ENCODE results near the gene MRFAP1L1.
"Not testable (repeated sequence)": the region's sequence is repeated elsewhere in the genome, so short reads cannot be mapped to it uniquely, and the experiment has no call there.

The MRFAP1L1 gene

GRCh38 chr4:6709230-6710114, at the start of gene MRFAP1L1:
Gene MRFAP1L1, minus strand, starts transcription at chr4:6709865. Its CDS starts 236 bp downstream, at chr4:6709629.
- peak; percentile 92 to 96 (median 95) for DNase-seq

- DNase-seq: no peak
These were observed 49.1 kb upstream of the MRFAP1L1 start for GRCh38 chr4:6758728-6759127.

- not testable (repeated sequence) for DNase-seq
These were observed 46.7 kb upstream of the MRFAP1L1 start for GRCh38 chr4:6756345-6756744.

GRCh38 chr4:6755088-6755753, 45.6 kb upstream of the MRFAP1L1 start:
- no peak for DNase-seq

- DNase-seq: no peak
These were observed 44.9 kb upstream of the MRFAP1L1 start for GRCh38 chr4:6754481-6755087.

- DNase-seq: no peak
These were observed 44.2 kb upstream of the MRFAP1L1 start for GRCh38 chr4:6753891-6754290.

GRCh38 chr4:6753103-6753560, 43.5 kb upstream of the MRFAP1L1 start:
- no peak for DNase-seq

- DNase-seq: no peak
These were observed 42.8 kb upstream of the MRFAP1L1 start for GRCh38 chr4:6752486-6752829.

- no peak for DNase-seq
These were observed 42.2 kb upstream of the MRFAP1L1 start for GRCh38 chr4:6751611-6752485.

- DNase-seq: no peak
These were observed 40.9 kb upstream of the MRFAP1L1 start for GRCh38 chr4:6750286-6751221.

GRCh38 chr4:6749340-6750171, 39.9 kb upstream of the MRFAP1L1 start:
- no peak for DNase-seq

GRCh38 chr4:6748286-6748685, 38.6 kb upstream of the MRFAP1L1 start:
- no peak for DNase-seq

GRCh38 chr4:6747294-6748051, 37.8 kb upstream of the MRFAP1L1 start:
- no peak for DNase-seq

- no peak for DNase-seq
These were observed 37.1 kb upstream of the MRFAP1L1 start for GRCh38 chr4:6746721-6747293.

GRCh38 chr4:6742989-6743388, 33.3 kb upstream of the MRFAP1L1 start:
- DNase-seq: no peak

- DNase-seq: no peak
These were observed 32.8 kb upstream of the MRFAP1L1 start for GRCh38 chr4:6742507-6742906.

- no peak for DNase-seq
These were observed 30.7 kb upstream of the MRFAP1L1 start for GRCh38 chr4:6740347-6740746.

- no peak for DNase-seq
These were observed 30.3 kb upstream of the MRFAP1L1 start for GRCh38 chr4:6739920-6740319.

GRCh38 chr4:6734165-6734786, 24.6 kb upstream of the MRFAP1L1 start:
- no peak for DNase-seq

Data from activated CD4-positive, CD25-positive, alpha-beta regulatory T cell (primary cell).